ENCODE results near the gene CCNL2.

CCNL2 gene

GRCh38 chr1:1340791-1341548, 58.2 kb downstream of the CCNL2 start:
- DNase-seq = no peak

GRCh38 chr1:1340185-1340584, 59.0 kb downstream of the CCNL2 start:
- no peak for DNase-seq

DNA sequence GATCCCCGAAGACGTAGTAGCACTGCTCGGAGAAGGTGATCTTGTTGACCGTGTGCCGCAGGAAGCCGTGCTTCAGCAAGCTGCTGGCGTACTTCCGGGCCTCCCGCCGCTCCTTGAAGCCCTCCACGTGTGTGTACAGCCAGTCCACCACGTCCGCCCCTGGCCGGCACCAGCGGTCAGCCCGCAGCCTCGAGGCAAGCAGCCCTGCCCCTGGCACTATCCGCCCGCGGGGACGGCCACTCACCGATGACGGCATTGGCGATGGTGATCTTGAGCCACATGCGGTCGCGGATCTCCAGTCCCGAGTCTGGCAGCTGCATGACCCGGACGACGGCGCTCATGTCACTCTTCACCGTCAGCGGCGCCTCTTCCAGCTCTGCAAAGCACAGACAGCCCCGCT, 60.9 kb downstream of the CCNL2 start:
- DNase-seq = no peak

DNA sequence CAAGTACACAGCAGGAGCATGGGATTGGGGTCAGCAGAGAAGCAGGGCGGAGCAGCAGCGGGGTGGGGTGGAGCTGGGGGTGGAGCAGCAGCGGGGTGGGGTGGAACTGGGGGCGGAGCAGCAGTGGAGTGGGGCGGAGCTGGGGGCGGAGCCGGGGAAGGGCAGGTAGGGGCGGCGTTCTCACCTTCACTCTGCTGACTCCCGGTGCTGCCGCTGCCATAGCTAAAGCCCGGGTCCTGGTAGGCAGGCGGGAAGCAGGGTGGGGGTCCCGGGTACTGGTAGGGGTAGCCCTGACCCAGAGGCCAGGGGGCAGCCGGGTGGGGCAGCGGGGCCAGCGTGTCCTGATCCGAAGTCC, 61.4 kb downstream of the CCNL2 start:
- DNase-seq = peak in 1 of 2 donors; percentile 38

GRCh38 chr1:1336931-1337792, 62.0 kb downstream of the CCNL2 start:
- no peak for DNase-seq

DNA sequence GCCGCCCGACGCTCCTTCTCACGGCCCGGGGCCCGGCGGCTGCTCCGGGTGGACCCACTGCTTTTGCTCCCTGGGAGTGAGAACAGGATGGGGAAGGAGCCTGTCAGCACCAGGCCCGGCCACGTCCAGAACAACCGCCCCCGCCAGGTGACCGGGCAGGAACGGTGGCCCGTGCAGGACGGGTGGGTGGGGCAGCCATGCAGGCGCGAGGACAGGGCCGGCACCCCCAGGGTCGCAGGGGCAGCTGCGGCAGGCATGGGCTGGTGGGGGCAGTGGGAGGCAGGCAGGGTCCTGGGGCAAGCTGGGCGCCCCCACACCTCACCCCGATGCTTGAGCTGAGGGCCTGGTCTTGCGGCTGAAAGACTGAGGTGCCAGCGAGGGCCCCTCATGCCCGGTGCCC, 62.7 kb downstream of the CCNL2 start:
- DNase-seq = no peak

GRCh38 chr1:1335792-1336248, 63.3 kb downstream of the CCNL2 start:
- no peak for DNase-seq
